NCI-H748 treated with DMSO at 0.1 percent for 48 hours (cell line): Measurements from ENCODE around the gene ZMYND11.
"Not testable (repeated sequence)": the region's sequence is repeated elsewhere in the genome, so short reads cannot be mapped to it uniquely, and the experiment has no call there.

ENCODE experiments used
- DNase-seq: peaks from one replicate; lab custom pipeline; 2025; lab: John Stamatoyannopoulos, UW

The ZMYND11 gene

GRCh38 chr10:282294-283139, 147.3 kb downstream of the ZMYND11 start:
- no peak for DNase-seq

GRCh38 chr10:283140-283479, 147.9 kb downstream of the ZMYND11 start:
- DNase-seq: no peak

- no peak for DNase-seq
Measured at GRCh38 chr10:283916-284356, 148.7 kb downstream of the ZMYND11 start.

GRCh38 chr10:285216-285615, 150.0 kb downstream of the ZMYND11 start:
- DNase-seq: no peak

GRCh38 chr10:287026-287709, 151.9 kb downstream of the ZMYND11 start:
- DNase-seq: no peak

GRCh38 chr10:287814-288213, 152.6 kb downstream of the ZMYND11 start:
- DNase-seq: no peak

- no peak for DNase-seq
Measured at GRCh38 chr10:288316-289200, 153.3 kb downstream of the ZMYND11 start.

- DNase-seq: no peak
Measured at GRCh38 chr10:289581-289980, 154.3 kb downstream of the ZMYND11 start.

- no peak for DNase-seq
Measured at GRCh38 chr10:290026-290725, 154.9 kb downstream of the ZMYND11 start.

- no peak for DNase-seq
Measured at GRCh38 chr10:293636-294035, 158.4 kb downstream of the ZMYND11 start.

GRCh38 chr10:297567-297966, 162.3 kb downstream of the ZMYND11 start:
- no peak for DNase-seq

- no peak for DNase-seq
Measured at GRCh38 chr10:298033-298432, 162.8 kb downstream of the ZMYND11 start.

GRCh38 chr10:299512-299911, 164.3 kb downstream of the ZMYND11 start:
- no peak for DNase-seq

GRCh38 chr10:299969-300368, 164.7 kb downstream of the ZMYND11 start:
- no peak for DNase-seq

- not testable (repeated sequence) for DNase-seq
Measured at GRCh38 chr10:300580-300979, 165.3 kb downstream of the ZMYND11 start.

- no peak for DNase-seq
Measured at GRCh38 chr10:301536-301935, 166.3 kb downstream of the ZMYND11 start.
